Coronary artery (tissue), 2 donors: ENCODE results near the gene PHYKPL.

Experiments used
- DNase-seq: peaks from one replicate; pipeline ENCODE4 v3.0.0-alpha.2; 2017; ENCODE audit warnings: low spot score
- H3K27ac ChIP-seq, 2 donors: fragments of 200-600 bp; sonication (generic); one replicate each; pipeline ENCODE4 v1.5.1; 2016 to 2019
- H3K4me3 ChIP-seq: fragments of 200-600 bp; sonication (generic); 2 replicates; pipeline ENCODE4 v1.5.1; 2016; ENCODE audit warnings: mild to moderate bottlenecking, moderate library complexity
- TF ChIP-seq, protein P1 (sequence below): fragments of 200-600 bp; sonication (generic); IDR thresholded peaks from one replicate; pipeline ENCODE4 v1.5.1; 2019; ENCODE audit warnings: antibody characterized with exemption

Gene PHYKPL

DNA sequence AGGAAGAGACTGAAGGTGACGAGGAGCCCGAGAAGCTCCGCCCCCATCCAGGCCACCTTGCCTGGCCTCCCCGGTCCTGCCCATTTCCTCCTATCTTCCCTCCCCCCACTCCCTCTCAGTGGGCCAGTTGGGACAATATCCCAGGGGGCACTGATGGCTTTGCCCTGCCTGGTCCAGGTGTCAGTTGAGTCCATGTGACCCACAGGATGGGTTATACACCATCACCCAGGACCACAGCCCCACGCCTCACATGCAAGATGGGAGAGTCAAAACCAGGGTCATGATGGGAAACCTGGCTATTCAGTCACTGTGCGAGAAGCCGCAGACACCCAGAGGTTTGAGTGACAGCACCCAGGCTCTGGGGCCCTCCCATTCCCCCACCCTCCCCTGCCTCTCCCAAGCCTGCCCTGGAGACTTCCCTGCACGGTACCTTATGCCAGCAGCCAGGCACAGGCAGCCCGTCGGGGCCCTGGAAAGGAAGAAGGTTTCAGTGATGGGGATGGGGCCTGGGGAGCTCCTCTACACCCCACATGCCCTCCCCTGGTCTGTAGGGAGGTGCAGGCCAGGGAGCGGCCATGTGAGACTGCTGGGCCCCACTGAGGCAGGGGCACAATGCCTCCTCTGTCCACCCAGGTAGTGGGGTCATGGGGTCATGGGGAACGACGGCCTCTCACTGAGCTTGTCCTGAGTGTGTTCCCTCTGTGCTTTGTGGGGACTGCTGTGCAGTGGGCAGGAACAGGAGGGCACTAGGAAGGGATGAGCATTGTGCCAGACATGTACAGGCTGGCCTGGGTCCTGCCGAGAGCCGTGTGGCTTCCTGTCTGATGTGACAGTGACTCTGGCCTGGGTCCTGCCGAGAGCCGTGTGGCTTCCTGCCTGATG, 6.3 kb upstream of the PHYKPL start:
- TF ChIP-seq, protein P1, sequence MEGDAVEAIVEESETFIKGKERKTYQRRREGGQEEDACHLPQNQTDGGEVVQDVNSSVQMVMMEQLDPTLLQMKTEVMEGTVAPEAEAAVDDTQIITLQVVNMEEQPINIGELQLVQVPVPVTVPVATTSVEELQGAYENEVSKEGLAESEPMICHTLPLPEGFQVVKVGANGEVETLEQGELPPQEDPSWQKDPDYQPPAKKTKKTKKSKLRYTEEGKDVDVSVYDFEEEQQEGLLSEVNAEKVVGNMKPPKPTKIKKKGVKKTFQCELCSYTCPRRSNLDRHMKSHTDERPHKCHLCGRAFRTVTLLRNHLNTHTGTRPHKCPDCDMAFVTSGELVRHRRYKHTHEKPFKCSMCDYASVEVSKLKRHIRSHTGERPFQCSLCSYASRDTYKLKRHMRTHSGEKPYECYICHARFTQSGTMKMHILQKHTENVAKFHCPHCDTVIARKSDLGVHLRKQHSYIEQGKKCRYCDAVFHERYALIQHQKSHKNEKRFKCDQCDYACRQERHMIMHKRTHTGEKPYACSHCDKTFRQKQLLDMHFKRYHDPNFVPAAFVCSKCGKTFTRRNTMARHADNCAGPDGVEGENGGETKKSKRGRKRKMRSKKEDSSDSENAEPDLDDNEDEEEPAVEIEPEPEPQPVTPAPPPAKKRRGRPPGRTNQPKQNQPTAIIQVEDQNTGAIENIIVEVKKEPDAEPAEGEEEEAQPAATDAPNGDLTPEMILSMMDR = no peak
- no peak for DNase-seq
- Histone ChIP-seq H3K27ac (peak overlapping the region in 1 of 2 donors; percentile 62), H3K4me3 (no peak overlapping the region)

DNA sequence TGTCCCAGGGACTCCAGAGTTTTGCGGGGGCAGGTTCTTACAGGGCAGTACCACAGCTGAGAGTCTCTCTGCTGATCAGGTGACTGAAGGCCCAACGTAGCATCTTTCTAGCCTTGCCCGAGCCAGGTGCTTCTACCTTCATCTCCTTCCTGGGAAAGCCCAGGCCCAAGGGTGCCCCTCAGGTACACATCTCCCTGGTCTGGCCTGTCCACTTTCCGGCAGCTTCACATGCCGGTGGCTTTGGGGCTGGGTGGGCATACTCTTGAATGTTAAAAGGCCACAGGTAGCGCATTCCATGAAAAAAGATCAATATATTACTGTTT, 5.7 kb upstream of the PHYKPL start:
- Histone ChIP-seq H3K4me3 (no peak overlapping the region), H3K27ac (peak overlapping the region in 1 of 2 donors; percentile 57)
- TF ChIP-seq, protein P1 = no peak
- no peak for DNase-seq

DNA sequence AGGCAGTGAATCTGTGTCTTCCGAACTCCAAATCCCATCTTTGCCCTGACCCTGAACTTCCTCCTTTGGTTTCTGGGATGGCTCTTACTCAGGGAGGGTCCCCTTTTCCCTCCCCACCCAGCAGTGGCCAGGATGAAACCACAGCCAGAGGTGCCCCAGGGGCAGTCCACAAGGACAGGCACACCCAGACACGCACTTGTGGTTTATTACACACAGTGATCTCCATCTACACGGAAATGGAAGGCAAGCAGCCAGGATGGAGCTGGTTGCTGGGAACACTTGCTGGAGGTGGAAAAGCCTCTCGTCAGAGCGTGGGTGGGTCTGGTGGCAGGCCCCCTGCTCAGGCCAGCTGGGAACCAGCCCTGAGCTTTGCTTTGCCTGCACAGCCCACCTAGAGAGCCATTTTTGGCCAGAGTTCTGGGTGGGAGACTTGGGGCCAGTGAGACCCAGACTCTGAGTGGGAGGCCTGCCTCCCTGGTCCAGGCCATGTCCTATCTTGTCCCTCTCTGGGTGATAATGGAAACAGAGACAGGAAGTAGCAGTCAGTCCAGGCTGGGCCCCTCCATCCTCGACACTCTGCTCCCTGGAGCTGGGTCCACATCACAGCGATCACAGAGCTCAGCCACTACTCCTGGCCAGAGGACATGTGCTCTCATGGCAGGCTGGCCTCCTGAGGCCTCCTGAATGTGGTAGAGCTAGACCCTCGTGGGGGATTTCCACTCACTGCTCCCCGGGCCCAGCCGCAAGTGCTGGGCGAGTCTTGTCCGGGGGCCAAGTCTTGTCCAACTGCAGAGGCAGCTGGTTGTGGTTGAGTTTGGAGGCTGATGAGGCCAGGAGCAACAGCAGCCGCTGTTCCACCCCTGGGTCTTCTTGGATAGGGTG, 5.1 kb upstream of the PHYKPL start:
- TF ChIP-seq, protein P1 = no peak
- no peak for DNase-seq
- H3K27ac ChIP-seq = peak overlapping the region in 1 of 2 donors; percentile 57
- no peak overlapping the region for H3K4me3 ChIP-seq

DNA sequence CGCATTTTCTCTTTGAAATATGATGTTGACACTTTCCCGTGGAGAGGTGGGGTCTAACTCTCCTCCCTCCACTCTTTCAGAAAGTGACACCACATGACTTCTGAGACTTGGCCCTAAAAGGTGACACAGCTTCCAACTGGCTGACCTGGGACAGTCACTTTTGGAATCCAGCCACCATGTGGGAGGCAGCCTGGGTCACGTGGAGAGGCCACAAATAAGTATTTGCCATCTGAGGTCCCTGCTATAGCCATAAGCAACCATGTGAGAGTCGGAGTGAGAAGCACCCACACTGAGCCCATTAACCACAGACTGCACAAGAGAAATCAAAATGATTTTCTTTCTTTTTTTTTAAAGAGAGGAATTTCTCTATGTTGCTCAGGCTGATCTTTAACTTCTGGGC, 4.1 kb upstream of the PHYKPL start:
- TF ChIP-seq, protein P1 = no peak
- H3K27ac ChIP-seq = peak overlapping the region in 1 of 2 donors; percentile 8
- H3K4me3 ChIP-seq = no peak overlapping the region
- DNase-seq = no peak

DNA sequence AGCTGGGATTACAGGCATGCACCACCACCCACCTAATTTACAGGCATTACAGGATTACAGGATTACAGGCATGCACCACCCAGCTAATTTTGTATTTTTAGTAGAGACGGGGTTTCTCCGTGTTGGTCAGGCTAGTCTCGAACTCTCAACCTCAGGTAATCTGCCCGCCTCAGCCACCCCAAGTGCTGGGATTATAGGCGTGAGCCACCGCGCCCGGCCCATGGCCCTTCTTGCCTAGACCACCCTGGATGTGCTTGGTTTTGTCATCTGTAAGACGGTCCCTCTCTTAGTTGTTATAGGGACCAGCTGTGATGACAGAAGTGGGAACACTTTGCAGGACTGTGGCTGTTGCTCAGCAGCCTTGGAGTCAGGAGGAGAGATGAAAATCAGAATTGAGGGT, 3.5 kb upstream of the PHYKPL start:
- Histone ChIP-seq H3K27ac (peak overlapping the region in 1 of 2 donors; percentile 8), H3K4me3 (no peak overlapping the region)
- DNase-seq = no peak
- TF ChIP-seq, protein P1 = no peak

DNA sequence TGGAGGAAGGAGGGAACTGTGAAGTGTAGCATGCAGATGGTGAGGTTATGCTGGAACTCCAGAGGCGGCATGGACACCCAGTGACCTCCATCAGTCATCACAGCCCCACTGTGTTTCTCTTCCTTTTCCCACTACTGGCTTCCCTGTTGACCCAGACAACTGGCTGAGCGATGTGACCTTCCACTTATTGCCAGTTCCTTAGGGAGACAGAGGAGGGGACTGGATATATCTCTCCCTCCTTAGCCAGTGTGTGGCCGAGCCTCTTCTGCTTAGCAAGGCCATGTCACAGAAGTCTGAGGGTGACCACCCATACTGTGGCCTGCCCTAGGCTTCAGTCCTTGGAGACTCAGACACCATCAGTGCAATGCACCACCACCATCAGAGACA, 3.0 kb upstream of the PHYKPL start:
- TF ChIP-seq, protein P1 = no peak
- Histone ChIP-seq H3K4me3 (no peak overlapping the region), H3K27ac (no peak overlapping the region)
- no peak for DNase-seq
